NCI-H526 (cell line): ENCODE measurements around the gene RAPGEF3.

Experiments used
- DNase-seq, 2 experiments: peaks; one replicate each; lab custom pipeline; 2025; lab: John Stamatoyannopoulos, UW

The RAPGEF3 gene

DNA sequence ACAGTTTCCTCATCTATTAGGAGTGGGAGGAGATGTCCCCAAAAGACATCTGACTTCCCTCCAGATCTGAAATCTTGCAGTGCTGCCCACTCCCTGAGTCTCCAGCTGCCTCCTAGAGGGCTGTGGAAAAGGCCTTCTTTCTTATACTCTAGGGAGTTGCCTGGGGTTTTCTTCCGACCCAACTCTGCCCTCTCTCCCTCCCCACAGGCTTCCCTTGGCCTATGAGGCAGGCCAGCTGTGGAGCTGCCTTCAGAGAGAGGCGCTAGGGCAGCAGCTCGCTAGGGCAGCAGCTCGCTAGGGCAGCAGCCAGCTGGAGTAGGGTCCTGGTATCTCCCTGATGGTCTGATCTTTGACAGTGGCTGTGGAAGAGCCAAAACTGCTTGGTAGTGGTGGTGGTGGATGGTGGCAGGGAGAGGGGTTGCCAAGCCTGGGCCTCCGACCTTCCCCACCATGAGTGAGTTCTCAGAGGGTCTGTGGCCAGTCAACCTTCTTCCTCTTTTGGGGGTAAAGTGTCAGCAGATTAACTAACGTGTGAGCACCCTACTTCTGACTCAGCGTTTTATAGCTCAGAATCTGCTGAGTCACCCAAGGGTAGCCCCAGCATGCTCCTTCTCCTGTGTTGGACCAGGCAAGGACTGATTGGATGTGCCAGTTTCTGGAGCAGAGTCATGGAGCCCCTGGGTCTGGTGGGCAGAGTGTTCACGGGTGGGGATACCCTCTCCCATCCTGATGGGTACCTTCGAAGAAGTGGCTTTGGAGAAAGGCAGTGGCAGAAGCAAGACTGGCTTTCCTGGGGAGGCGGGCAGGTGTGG, 16.6 kb upstream of the RAPGEF3 start:
- DNase-seq, result no peak

- DNase-seq, result no peak
Observed at GRCh38 chr12:47774663-47775062, 16.0 kb upstream of the RAPGEF3 start.

DNA sequence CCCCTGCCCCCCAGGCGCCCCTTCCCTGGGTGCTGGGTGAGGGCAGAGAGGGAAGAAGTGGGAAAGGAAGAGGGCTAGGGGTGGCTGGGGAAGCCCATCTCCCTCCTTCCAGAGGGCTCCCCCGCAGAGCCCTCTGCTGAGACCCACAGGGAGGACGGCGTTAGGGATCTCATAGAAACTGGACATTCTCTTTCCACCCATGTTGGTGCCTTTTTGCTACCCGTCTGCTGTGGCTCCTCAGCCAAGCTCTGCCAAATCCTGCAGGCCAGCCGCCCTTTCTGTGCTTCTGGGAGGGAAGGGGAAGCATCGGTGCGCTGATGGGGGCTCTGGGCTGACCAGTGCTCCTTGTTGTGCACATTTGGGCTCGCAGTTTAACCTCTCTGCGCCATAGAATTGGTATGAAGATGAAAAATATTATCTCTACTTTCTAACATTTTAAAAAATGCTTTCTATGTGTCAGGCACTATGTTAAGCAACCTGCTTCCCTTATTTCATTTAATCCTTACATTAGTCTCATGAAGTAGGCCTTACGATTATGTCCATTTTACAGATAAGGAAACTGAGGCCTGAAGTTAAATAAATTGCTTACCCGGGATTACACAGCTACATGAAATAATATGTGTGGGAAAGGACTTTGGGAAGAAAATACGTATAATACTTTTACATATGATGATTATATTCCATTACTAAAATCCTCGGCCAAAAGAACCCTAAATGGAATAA, 15.3 kb upstream of the RAPGEF3 start:
- DNase-seq, result no peak

- DNase-seq, result peak in 1 of 2 experiments; percentile 88
Observed at GRCh38 chr12:47773062-47773857, 14.6 kb upstream of the RAPGEF3 start, which contains the start of gene SLC48A1. TSS of gene SLC48A1 (plus strand) at chr12:47773238. CDS start at chr12:47773305, 67 bp downstream.

GRCh38 chr12:47772738-47773061, 14.0 kb upstream of the RAPGEF3 start:
- peak in 1 of 2 experiments; percentile 32 for DNase-seq

DNA sequence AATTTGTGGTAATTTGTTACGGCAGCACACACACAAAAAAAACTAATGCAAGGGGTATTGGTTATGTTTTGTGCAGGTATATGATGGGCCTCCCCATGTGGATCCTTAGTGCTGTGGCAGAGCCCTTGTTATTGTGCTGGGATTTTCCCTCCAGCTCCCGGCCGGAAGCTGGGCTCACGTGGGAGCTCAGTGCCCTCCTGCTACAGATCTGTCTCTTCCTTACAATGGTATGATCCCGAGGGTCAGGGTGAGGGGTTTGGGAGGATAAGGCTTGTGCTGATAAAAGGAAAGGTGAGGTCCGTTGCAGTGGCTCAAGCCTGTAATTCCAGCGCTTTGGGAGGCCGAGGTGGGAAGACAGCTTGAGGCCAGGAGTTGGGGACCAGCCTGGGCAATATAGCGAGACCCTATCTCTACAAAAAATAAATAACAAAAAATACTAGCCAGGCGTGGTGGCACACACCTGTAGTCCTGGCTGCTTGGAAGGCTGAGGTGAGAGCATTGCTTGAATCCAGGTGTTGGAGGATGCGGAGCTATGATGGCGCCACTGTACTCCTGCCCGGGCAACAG, 13.5 kb upstream of the RAPGEF3 start:
- no peak for DNase-seq

GRCh38 chr12:47771304-47771703, 12.6 kb upstream of the RAPGEF3 start:
- DNase-seq, result no peak

DNA sequence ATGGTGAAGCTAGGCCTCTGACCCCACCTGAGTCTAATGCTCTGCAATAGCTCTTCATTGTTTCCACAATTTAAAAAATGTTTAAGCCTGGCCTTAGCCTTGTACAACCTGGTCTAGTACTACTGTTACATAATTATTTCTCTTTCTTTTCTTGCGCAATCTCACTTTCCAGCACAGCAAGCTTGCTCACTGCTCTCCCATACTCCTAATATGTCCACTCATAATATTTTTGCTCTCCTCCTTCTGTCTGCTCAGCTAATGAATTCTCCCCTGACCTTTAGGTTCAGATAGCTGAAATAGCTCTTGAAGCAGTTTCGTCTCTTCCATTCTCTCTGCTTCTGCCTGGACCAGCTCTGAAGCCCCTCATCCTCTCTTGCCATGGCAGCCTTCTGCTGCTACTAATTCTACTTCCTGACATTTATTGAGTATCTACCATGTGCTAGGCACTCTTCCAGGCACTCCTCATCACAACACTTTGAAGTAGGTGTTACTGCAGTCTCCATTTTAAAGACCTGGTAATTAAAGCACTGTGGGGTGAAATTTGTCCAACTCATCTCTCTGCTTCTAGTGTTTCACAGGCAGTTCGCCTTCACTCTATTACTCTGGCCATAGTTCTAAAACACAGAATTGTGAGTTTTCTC, 11.5 kb upstream of the RAPGEF3 start:
- DNase-seq, result no peak

DNA sequence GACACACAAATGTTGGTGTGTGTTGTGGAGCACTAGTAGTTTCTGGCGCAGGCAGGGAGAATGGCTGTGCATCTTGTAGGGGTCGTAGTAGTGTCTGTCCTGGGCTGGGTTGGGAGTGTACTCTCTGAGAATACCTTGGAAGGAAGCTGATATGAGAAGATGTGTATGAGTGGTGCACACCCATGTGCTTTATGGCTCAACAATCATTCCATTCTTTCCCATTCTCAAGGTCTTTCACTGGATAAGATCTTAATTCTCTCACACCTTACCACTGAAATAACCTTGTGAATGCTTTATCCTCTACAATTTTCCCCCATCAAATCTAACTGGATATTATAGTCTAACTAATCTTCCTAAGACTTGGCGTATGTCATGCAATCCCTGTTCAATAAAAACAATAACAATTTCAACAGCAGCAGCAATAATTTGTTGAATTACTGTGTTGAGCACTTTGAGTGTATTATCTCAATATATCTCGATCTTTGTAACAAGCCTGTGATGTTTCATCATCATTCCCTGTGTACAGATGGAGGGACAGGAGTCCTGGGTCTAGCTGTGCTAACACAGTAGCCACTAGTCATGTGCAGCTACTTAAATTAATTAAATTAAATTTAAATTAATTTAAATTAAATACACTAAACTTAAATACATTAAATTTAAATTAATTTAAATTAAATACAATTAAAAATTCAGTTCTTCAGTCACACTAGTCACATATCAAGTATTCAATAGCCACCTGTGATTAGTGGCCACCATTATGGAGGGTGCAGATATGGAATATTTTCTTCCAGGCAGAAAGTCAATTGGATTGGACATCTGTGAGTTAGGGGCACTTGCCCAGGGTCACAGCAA, 10.8 kb upstream of the RAPGEF3 start:
- no peak for DNase-seq

DNA sequence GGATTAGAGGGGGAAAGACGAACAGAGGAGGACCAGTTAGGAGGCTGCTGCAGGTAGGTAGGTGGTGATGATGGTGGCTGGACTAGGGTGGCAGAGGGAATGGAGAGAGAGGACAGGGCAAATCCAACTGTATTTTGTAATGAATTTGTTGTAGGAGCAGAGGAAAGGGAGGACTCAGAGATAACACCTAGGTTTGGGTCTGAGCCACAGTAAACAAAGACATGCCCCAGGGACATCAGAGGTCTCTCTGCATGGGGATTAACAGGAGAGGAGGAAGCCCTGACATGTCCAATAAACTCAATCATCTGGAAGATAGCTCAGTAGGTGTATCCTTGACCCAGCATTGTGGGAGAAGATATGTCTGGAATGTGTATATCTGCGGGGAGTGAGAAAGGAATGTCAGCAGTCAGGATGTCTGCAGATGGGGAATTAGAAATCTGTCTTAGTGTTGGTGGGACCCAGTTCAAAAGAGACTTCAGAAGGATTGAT, 9.7 kb upstream of the RAPGEF3 start:
- DNase-seq, result no peak

DNA sequence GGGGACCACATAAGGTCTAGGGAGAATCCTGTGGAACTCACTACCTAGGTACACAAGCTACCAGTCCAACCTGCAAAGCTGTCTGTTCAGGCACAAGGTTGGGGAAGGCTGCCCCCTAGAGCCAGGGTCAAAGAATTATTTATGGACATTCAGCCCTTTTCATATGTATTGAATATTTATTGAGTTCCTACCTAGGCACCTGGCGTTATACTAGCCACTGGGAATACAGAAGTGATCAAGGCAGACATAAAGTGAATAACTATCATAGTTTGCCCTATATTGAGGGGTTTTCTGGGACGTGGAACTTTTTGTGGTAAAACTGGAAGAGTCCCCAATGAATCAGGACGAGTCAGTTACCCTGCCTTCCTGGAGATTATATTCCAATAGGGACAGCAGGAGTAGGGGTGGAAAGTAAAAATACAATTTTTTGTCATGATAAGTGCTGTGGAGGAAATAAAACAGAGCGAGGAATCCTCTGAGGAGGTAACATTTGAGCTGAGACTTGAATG, 8.6 kb upstream of the RAPGEF3 start:
- peak in 1 of 2 experiments; percentile 55 for DNase-seq

DNA sequence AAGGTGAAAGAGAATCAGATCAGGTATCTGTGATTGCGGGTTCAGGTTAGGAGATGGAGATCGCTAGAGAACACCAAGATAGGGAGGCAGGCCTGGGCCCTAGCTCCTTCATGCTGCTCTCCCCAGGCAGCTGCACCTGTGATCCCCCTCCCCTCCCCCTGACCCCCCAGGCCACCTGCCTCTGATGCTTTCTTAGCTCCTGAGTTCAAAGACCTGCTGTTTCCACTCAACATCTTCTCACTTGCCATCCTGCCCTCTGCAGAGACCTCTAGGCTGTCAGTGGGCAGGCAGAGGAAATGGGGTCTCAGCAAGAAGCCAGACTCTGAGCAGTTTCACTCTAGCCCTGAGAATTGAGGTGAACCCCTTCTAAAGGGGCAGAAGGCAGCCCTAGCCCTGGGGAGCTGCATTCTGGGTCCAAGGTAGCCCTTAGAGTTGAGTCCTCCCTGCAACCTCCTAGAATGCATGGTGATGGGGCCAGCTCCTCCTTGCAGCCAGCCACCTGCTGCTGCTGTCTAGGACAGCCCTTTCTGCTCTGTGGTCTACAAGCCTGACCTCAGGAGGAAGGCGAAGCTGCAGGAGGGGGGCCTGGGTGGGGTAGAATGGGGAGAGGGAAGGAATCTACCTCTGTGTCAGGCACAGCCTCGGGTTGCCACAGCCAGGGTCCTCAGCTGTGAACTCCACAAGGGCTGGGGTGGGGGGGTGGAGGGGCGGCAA, 8.0 kb upstream of the RAPGEF3 start:
- DNase-seq, result no peak

GRCh38 chr12:47763481-47764346, 5.0 kb upstream of the RAPGEF3 start:
- DNase-seq, result no peak

DNA sequence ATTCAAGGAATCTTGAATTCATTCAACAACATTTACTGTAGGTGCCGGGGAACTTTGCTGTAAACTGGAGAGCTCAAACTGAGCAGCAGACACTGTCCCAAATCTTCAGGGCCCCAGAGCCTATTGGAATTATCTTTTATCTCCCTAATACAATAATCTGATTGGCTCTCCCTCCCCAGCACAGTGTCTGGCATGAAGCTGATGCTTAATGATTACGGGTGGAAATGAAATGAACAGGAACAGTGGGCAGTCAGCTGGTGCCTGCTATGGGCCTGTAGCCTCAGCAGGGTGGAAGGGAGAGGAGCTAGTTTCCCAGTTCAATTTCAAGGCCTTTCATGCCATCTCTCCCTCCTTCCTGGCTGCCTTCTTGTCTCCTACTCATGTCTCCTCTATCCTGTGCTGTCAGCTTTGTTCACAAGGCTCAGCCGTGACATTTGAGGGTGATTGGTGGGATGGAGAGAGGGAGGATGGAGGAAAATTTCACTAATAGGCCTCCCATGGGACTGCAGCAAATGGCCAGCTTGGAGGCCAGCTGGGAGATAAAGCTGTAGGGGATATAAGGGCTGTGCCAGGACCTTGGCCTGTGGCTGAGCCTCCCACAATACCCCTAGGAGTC, 4.3 kb upstream of the RAPGEF3 start:
- no peak for DNase-seq

- DNase-seq, result no peak
Observed at GRCh38 chr12:47758584-47758833, 171 bp downstream of the RAPGEF3 start.

- DNase-seq, result no peak
Observed at GRCh38 chr12:47757840-47758583, 668 bp downstream of the RAPGEF3 start.

- no peak for DNase-seq
Observed at GRCh38 chr12:47757364-47757839, 1.3 kb downstream of the RAPGEF3 start.
